ENCODE data around the gene ABTB2.

GRCh38 chr11:34236572-34236971 is 121.2 kb downstream of the ABTB2 start:
- TF ChIP-seq, protein P1, sequence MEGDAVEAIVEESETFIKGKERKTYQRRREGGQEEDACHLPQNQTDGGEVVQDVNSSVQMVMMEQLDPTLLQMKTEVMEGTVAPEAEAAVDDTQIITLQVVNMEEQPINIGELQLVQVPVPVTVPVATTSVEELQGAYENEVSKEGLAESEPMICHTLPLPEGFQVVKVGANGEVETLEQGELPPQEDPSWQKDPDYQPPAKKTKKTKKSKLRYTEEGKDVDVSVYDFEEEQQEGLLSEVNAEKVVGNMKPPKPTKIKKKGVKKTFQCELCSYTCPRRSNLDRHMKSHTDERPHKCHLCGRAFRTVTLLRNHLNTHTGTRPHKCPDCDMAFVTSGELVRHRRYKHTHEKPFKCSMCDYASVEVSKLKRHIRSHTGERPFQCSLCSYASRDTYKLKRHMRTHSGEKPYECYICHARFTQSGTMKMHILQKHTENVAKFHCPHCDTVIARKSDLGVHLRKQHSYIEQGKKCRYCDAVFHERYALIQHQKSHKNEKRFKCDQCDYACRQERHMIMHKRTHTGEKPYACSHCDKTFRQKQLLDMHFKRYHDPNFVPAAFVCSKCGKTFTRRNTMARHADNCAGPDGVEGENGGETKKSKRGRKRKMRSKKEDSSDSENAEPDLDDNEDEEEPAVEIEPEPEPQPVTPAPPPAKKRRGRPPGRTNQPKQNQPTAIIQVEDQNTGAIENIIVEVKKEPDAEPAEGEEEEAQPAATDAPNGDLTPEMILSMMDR (IDR thresholded peaks at IDR 0.05): no peak
- TF ChIP-seq EP300 (IDR thresholded peaks at IDR 0.05): no peak
